Osteoblast (primary cell): Measurements from ENCODE around the gene USP34. TPM values are rescaled to one million over a fixed set of nuclear protein-coding genes. Genes with fewer than 3 reads are reported as not detected.
"Not testable (repeated sequence)": the region's sequence is repeated elsewhere in the genome, so short reads cannot be mapped to it uniquely, and the experiment has no call there.

ENCODE experiments used
- DNase-seq: peaks from one replicate; pipeline ENCODE4 v3.0.0; 2011; ENCODE audit warnings: low spot score, mixed read lengths; ENCODE audit not compliant: insufficient read length; ENCODE audit errors: missing footprints
- H2AFZ ChIP-seq: 2 replicates; pipeline ENCODE4 v1.6.0; 2011; ENCODE audit warnings: mild to moderate bottlenecking, low read length
- H3K27ac ChIP-seq: 2 replicates; pipeline ENCODE4 v1.5.1; 2011; ENCODE audit warnings: mild to moderate bottlenecking, low read depth, low read length, moderate library complexity
- H3K27me3 ChIP-seq: 2 replicates; pipeline ENCODE4 v1.6.0; 2012; ENCODE audit warnings: mild to moderate bottlenecking, control low read depth, inconsistent platforms, low read length, moderate library complexity; ENCODE audit not compliant: insufficient read depth
- H3K36me3 ChIP-seq: 2 replicates; pipeline ENCODE4 v1.5.1; 2011; ENCODE audit warnings: mild to moderate bottlenecking, low read length, control low read depth, moderate library complexity; ENCODE audit not compliant: insufficient read depth
- H3K4me1 ChIP-seq: 2 replicates; pipeline ENCODE4 v1.5.1; 2011; ENCODE audit warnings: mild to moderate bottlenecking, low read length, control low read depth, moderate library complexity; ENCODE audit not compliant: insufficient read depth
- H3K4me2 ChIP-seq: 2 replicates; pipeline ENCODE4 v1.6.0; 2011; ENCODE audit warnings: mild to moderate bottlenecking, low read length; ENCODE audit not compliant: insufficient read depth
- H3K4me3 ChIP-seq: fragments of 200-600 bp; sonication (generic); 3 replicates; pipeline ENCODE4 v1.5.1; 2012; ENCODE audit warnings: mild to moderate bottlenecking, low read length, inconsistent platforms; ENCODE audit not compliant: insufficient read depth
- H3K79me2 ChIP-seq: 2 replicates; pipeline ENCODE4 v1.6.0; 2012; ENCODE audit warnings: mild to moderate bottlenecking, low read length, control low read depth, inconsistent platforms; ENCODE audit not compliant: insufficient read depth
- H3K9me3 ChIP-seq: 2 replicates; pipeline ENCODE4 v1.5.1; 2011; ENCODE audit warnings: low read depth, low read length, control low read depth
- H4K20me1 ChIP-seq: 2 replicates; pipeline ENCODE4 v1.6.0; 2012; ENCODE audit warnings: mild to moderate bottlenecking, low read length, control low read depth; ENCODE audit not compliant: insufficient read depth
- CTCF ChIP-seq: IDR thresholded peaks from 2 replicates; pipeline ENCODE4 v1.5.1; 2011; ENCODE audit warnings: mild to moderate bottlenecking, low read depth, low read length, moderate library complexity; ENCODE audit errors: extremely low read depth
- total RNA-seq: library from RNA; depleted of rRNA; stranded (reverse); fragments of >200 nt; gene quantifications from 2 replicates; pipeline ENCODE4 v1.2.3, GENCODE V29; 2012

The USP34 gene
- total RNA-seq, 1 donor: 152 TPM

- TF ChIP-seq CTCF: no peak
- Histone ChIP-seq H3K4me3 (no peak overlapping the region), H3K27me3 (no peaks in the 10 kb centered on the region), H2AFZ (no peak overlapping the region), H3K36me3 (peaks cover 86% of the 10 kb centered on the region), H4K20me1 (peaks cover 3% of the 10 kb centered on the region), H3K27ac (peak overlapping the region; percentile 36), H3K4me1 (peaks cover 14% of the 10 kb centered on the region), H3K9me3 (no peaks in the 10 kb centered on the region), H3K79me2 (peaks cover 66% of the 10 kb centered on the region), H3K4me2 (no peak overlapping the region)
- no peak for DNase-seq
Observed at GRCh38 chr2:61492476-61492875, 21.6 kb upstream of the USP34 start.

- Histone ChIP-seq H3K27me3 (no peaks in the 10 kb centered on the region), H2AFZ (no peak overlapping the region), H3K36me3 (peaks cover 62% of the 10 kb centered on the region), H3K9me3 (no peaks in the 10 kb centered on the region), H3K27ac (no peak overlapping the region), H3K4me3 (no peak overlapping the region), H3K79me2 (peaks cover 50% of the 10 kb centered on the region), H3K4me2 (no peak overlapping the region), H4K20me1 (no peaks in the 10 kb centered on the region), H3K4me1 (no peaks in the 10 kb centered on the region)
- no peak for TF ChIP-seq CTCF
- DNase-seq: no peak
Observed at GRCh38 chr2:61485281-61485680, 14.4 kb upstream of the USP34 start.

- H3K9me3 ChIP-seq: no peaks in the 10 kb centered on the region
- H3K36me3 ChIP-seq: peaks cover 52% of the 10 kb centered on the region
- no peak overlapping the region for H3K4me2 ChIP-seq
- H3K27ac ChIP-seq: no peak overlapping the region
- TF ChIP-seq CTCF: no peak
- no peaks in the 10 kb centered on the region for H3K27me3 ChIP-seq
- H3K79me2 ChIP-seq: peaks cover 22% of the 10 kb centered on the region
- DNase-seq: no peak
- H2AFZ ChIP-seq: no peak overlapping the region
- H3K4me1 ChIP-seq: no peaks in the 10 kb centered on the region
- H3K4me3 ChIP-seq: no peak overlapping the region
- H4K20me1 ChIP-seq: no peaks in the 10 kb centered on the region
Observed at GRCh38 chr2:61478086-61478485, 7.2 kb upstream of the USP34 start.

- H3K79me2 ChIP-seq: peaks cover 28% of the 10 kb centered on the region
- not testable (repeated sequence) for DNase-seq, H3K4me3 ChIP-seq, H2AFZ ChIP-seq, H4K20me1 ChIP-seq, H3K4me2 ChIP-seq, H3K4me1 ChIP-seq, H3K9me3 ChIP-seq, H3K27ac ChIP-seq, H3K27me3 ChIP-seq
- H3K36me3 ChIP-seq: peaks cover 42% of the 10 kb centered on the region
Observed at GRCh38 chr2:61476929-61477589, 6.2 kb upstream of the USP34 start.
